Activated T-cell treated with anti-CD3 and anti-CD28 coated beads, Interleukin-2, amount 50 U/mL, for 1 hour (primary cell): Measurements from ENCODE around the gene EGLN2.
"Not testable (repeated sequence)": the region's sequence is repeated elsewhere in the genome, so short reads cannot be mapped to it uniquely, and the experiment has no call there.

Experiments used
- DNase-seq: peaks from one replicate; pipeline ENCODE4 v3.0.0-alpha.2; 2020

Gene EGLN2

GRCh38 chr19:40798683-40799557 is at the start of gene EGLN2:
EGLN2 (plus strand) TSS chr19:40799191; CDS start chr19:40800573, 1,382 bp downstream.
- DNase-seq = peak; percentile 100

DNA sequence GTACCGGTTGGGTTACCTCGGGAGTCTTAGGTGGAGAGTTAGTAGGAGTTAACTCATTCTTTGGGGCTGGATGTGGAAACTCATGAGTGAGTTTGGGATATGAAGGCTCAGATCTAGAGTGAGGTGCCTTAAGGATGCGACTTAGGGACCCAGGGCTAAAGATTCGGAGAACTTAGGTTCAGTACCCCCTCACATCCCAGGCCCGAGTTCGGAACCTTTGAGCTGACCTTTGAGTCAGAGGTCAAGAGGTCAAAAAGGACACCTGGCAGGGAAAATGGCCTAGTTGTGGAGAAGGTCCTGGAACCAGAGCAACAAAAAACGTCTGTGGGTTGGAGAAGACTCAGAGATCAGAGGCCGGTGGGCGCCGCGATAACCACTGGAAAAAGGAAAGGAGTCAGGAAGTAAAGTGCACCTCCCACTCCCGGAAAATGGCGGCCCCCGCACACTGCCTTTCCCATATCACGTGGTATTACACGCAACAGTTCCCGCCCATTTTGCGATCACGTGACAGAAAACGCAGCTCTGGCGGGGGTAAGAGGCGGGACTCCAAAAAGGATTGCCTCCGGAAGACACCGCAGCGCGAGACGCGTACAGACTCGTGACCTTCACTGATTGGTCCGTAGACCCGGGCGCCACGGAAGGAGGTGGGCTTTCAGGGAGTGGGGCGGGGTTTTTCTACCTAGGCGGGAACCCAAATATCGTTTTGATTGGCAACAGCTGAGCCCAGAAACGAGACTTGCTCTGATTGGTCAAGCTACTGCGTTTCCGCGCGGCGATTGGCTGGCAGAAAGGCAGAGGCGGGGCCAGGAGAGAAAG is 48.7 kb upstream of the EGLN2 start, which contains the start of gene ACTMAP:
Gene ACTMAP, minus strand, starts transcription at position 420 of the 816 bp plus-strand sequence. CDS start 674 bp downstream, outside the sequence.
- peak; percentile 99 for DNase-seq

DNA sequence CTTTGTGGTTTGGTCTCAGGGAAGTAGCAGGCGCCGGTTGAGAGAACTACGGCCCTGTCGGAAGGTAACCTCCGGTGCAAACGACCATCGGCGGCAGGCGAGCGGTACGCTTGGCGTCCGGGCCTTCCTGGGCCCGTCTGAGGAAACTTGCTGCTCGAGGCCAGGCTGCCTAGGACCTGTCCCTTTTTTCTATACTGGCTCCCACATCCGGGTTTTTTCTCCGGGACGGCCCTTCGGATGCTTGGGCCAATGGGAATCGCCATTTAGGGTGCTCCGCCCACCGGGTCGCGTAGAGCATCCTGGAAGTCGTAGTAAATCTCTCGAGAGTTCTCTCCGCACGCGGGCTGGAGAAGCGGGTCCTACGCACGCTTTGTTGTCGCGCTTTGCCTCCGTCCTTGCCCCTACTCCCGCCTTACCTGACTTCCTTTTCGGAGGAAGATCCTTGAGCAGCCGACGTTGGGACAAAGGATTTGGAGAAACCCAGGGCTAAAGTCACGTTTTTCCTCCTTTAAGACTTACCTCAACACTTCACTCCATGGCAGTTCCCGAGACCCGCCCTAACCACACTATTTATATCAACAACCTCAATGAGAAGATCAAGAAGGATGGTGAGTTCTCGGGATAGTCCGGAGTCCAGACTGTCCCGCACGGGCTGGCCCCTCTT is 48.0 kb upstream of the EGLN2 start, which contains the start of gene SNRPA:
Gene SNRPA, plus strand, starts transcription at position 330 of the 664 bp plus-strand sequence. Its CDS starts 206 bp downstream, at position 536.
- DNase-seq = no peak

- no peak for DNase-seq
Measured at GRCh38 chr19:40752257-40752781, 46.7 kb upstream of the EGLN2 start.

- DNase-seq = no peak
Measured at GRCh38 chr19:40754611-40755247, 44.3 kb upstream of the EGLN2 start.

GRCh38 chr19:40755248-40755624 is 43.8 kb upstream of the EGLN2 start:
- DNase-seq = no peak

DNA sequence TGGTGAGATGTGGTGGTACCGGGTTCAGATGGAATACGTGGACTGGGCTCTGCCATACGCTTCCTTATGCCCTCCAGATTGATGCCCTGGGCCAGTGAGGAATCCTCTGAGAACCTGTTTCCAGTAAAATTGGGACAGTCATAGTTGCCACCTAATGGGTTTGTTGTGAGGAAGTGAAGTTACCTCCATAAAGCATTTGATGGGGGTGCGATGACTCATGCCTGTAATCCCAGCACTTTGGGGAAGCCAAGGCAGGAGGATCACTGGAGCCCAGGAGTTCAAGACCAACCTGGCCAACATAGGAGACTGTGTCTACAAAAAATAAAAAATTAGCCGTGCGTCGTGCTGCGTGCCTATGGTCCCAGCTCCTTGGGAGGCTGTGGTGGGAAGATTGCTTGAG is 43.2 kb upstream of the EGLN2 start:
- no peak for DNase-seq

- no peak for DNase-seq
Measured at GRCh38 chr19:40756502-40757110, 42.4 kb upstream of the EGLN2 start.

DNA sequence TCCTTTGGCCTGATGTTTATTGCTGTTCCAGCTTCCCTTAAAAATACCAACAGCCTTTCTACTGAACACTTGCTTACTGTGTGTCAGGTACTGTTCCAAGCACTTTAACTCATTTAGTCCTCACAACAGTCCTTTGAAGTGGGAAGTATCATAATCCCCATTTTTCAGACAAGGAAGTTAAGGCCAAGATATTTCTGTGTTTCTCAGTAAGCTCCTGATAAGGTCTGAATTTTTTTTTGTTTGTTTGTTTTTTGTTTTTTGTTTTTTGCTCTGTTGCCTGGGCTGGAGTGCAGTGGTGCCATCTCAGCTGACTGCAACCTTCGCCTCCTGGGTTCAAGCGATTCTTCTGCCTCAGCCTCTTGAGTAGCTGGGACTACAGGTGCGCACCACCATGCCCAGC is 40.5 kb upstream of the EGLN2 start:
- no peak for DNase-seq

GRCh38 chr19:40759352-40759751 is 39.6 kb upstream of the EGLN2 start:
- DNase-seq = no peak

DNA sequence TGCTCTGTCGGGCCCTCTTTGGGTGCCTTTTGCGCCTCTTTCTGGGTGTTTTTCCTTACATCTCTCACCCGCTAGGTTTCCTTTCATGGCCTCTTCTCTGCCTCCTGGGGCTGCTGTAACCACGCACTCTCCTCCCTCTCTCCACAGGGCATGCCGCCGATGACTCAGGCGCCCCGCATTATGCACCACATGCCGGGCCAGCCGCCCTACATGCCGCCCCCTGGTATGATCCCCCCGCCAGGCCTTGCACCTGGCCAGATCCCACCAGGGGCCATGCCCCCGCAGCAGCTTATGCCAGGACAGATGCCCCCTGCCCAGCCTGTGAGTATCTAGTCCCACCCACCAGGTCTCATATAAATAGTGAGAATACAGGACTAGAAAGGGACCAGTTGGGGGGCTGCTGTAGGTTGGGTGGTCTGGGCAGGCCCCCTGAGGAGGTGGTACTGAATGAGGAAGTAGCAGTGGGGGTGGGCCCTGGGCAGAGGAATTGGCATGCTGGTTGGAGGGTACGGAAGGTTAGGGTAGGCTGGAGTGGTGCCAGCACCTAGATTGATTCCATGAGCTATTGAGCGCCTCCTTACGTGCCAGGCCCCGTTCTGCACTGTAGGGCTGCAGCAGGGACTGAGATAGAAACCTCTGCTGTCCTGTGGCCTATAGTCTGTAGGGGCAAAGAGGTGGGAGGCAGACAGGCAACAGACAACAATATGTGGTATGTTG is 36.1 kb upstream of the EGLN2 start:
- DNase-seq = no peak

- no peak for DNase-seq
Measured at GRCh38 chr19:40763526-40763925, 35.5 kb upstream of the EGLN2 start.

- no peak for DNase-seq
Measured at GRCh38 chr19:40763963-40764362, 35.0 kb upstream of the EGLN2 start.

DNA sequence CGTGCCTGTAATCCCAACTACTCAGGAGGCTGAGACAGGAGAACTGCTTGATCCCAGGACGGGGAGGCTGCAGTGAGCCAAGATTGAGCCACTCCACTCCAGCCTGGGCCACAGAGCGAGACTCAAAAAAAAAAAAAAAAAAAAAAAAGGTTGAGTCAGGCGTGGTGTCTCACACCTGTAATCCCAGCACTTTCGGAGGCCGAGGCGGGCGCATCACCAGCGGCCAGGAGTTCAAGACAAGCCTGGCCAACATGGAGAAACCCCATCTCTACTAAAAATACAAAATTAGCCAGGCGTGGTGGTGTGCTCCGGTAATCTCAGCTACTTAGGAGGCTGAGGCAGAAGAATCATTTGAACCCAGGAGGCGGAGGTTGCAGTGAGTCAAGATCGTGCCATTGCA is 32.6 kb upstream of the EGLN2 start:
- not testable (repeated sequence) for DNase-seq

GRCh38 chr19:40768869-40769268 is 30.1 kb upstream of the EGLN2 start:
- no peak for DNase-seq

- not testable (repeated sequence) for DNase-seq
Measured at GRCh38 chr19:40771101-40771862, 27.7 kb upstream of the EGLN2 start.

- DNase-seq = no peak
Measured at GRCh38 chr19:40774916-40775631, 23.9 kb upstream of the EGLN2 start, which contains the start of gene MIA. MIA (plus strand) TSS chr19:40775521; CDS start chr19:40775543, 22 bp downstream.

- no peak for DNase-seq
Measured at GRCh38 chr19:40775632-40776022, 23.4 kb upstream of the EGLN2 start.

- DNase-seq = no peak
Measured at GRCh38 chr19:40776364-40776763, 22.6 kb upstream of the EGLN2 start.
